Hematopoietic multipotent progenitor cell treated with erythropoietin and hydrocortisone succinate and interleukin-3 and kit ligand, for 6 days (in vitro differentiated cells): ENCODE results near the gene EFHD1.
"Not testable (repeated sequence)": the region's sequence is repeated elsewhere in the genome, so short reads cannot be mapped to it uniquely, and the experiment has no call there.

Source experiments
- DNase-seq: peaks from one replicate; pipeline ENCODE4 v3.0.0-alpha.2; 2015

The EFHD1 gene

GRCh38 chr2:232622563-232622962 lies 10.8 kb upstream of the EFHD1 start:
- no peak for DNase-seq

GRCh38 chr2:232623768-232624765 lies 9.3 kb upstream of the EFHD1 start:
- DNase-seq = no peak

- DNase-seq = no peak
Observed at GRCh38 chr2:232626584-232626983, 6.8 kb upstream of the EFHD1 start.

GRCh38 chr2:232628466-232629128 lies 4.8 kb upstream of the EFHD1 start:
- no peak for DNase-seq

- no peak for DNase-seq
Observed at GRCh38 chr2:232629129-232629475, 4.3 kb upstream of the EFHD1 start.

GRCh38 chr2:232632229-232632903 lies 1.0 kb upstream of the EFHD1 start:
- DNase-seq = no peak

- no peak for DNase-seq
Observed at GRCh38 chr2:232632904-232633412, 446 bp upstream of the EFHD1 start.

GRCh38 chr2:232634206-232635150 lies 1.1 kb downstream of the EFHD1 start:
- no peak for DNase-seq

- DNase-seq = not testable (repeated sequence)
Observed at GRCh38 chr2:232635376-232635775, 2.0 kb downstream of the EFHD1 start.

- no peak for DNase-seq
Observed at GRCh38 chr2:232635820-232636219, 2.4 kb downstream of the EFHD1 start.

- no peak for DNase-seq
Observed at GRCh38 chr2:232636788-232637420, 3.5 kb downstream of the EFHD1 start.

GRCh38 chr2:232637866-232638583 lies 4.6 kb downstream of the EFHD1 start:
- no peak for DNase-seq

GRCh38 chr2:232641153-232641848 lies 7.9 kb downstream of the EFHD1 start:
- DNase-seq = no peak

GRCh38 chr2:232643147-232643425 lies 9.7 kb downstream of the EFHD1 start:
- no peak for DNase-seq

- DNase-seq = no peak
Observed at GRCh38 chr2:232643813-232644347, 10.5 kb downstream of the EFHD1 start.

- no peak for DNase-seq
Observed at GRCh38 chr2:232645061-232645460, 11.7 kb downstream of the EFHD1 start.

- DNase-seq = no peak
Observed at GRCh38 chr2:232646726-232647125, 13.3 kb downstream of the EFHD1 start.

GRCh38 chr2:232647261-232647660 lies 13.9 kb downstream of the EFHD1 start:
- no peak for DNase-seq

- no peak for DNase-seq
Observed at GRCh38 chr2:232649033-232649432, 15.6 kb downstream of the EFHD1 start.

GRCh38 chr2:232652505-232652851 lies 19.1 kb downstream of the EFHD1 start:
- no peak for DNase-seq
